GM19043 (cell line): ENCODE results near the gene TBC1D9.

Source experiments
- ATAC-seq: cut with Tn5 transposase; IDR thresholded peaks from one replicate; pipeline ENCODE4 v1.9.1; 2021; ENCODE audit warnings: low read depth; ENCODE audit not compliant: unreplicated experiment

The TBC1D9 gene

GRCh38 chr4:140726776-140727500, 29.2 kb downstream of the TBC1D9 start:
- no peak for ATAC-seq

GRCh38 chr4:140725556-140725955, 30.6 kb downstream of the TBC1D9 start:
- no peak for ATAC-seq

GRCh38 chr4:140724760-140725159, 31.4 kb downstream of the TBC1D9 start:
- ATAC-seq: no peak

- peak; percentile 48 for ATAC-seq
Observed at GRCh38 chr4:140720387-140721304, 35.5 kb downstream of the TBC1D9 start.

- peak; percentile 41 for ATAC-seq
Observed at GRCh38 chr4:140719686-140720085, 36.5 kb downstream of the TBC1D9 start.

- ATAC-seq: no peak
Observed at GRCh38 chr4:140719022-140719421, 37.2 kb downstream of the TBC1D9 start.

GRCh38 chr4:140718241-140718952, 37.8 kb downstream of the TBC1D9 start:
- ATAC-seq: no peak

- no peak for ATAC-seq
Observed at GRCh38 chr4:140717313-140717712, 38.9 kb downstream of the TBC1D9 start.

GRCh38 chr4:140715119-140715518, 41.1 kb downstream of the TBC1D9 start:
- no peak for ATAC-seq

- no peak for ATAC-seq
Observed at GRCh38 chr4:140711910-140712309, 44.3 kb downstream of the TBC1D9 start.

GRCh38 chr4:140710908-140711622, 45.1 kb downstream of the TBC1D9 start:
- no peak for ATAC-seq

GRCh38 chr4:140707325-140707724, 48.9 kb downstream of the TBC1D9 start:
- ATAC-seq: no peak

- ATAC-seq: no peak
Observed at GRCh38 chr4:140706665-140707064, 49.5 kb downstream of the TBC1D9 start.

- no peak for ATAC-seq
Observed at GRCh38 chr4:140706276-140706625, 49.9 kb downstream of the TBC1D9 start.

GRCh38 chr4:140705625-140706275, 50.4 kb downstream of the TBC1D9 start:
- no peak for ATAC-seq

GRCh38 chr4:140704964-140705363, 51.2 kb downstream of the TBC1D9 start:
- ATAC-seq: no peak

- ATAC-seq: no peak
Observed at GRCh38 chr4:140704392-140704960, 51.7 kb downstream of the TBC1D9 start.

- no peak for ATAC-seq
Observed at GRCh38 chr4:140703463-140703862, 52.7 kb downstream of the TBC1D9 start.

GRCh38 chr4:140702096-140702757, 54.0 kb downstream of the TBC1D9 start:
- ATAC-seq: no peak
